ENCODE data around the gene EFHC1.

Gene EFHC1

GRCh38 chr6:52494298-52495072, 74.3 kb downstream of the EFHC1 start:
- Histone ChIP-seq H3K27ac (ENCODE audit: low read depth, low read length) (no peak overlapping the region), H3K4me2 (ENCODE audit: low read length) (no peak overlapping the region), H3K9me2 (replicated peaks; ENCODE audit: control insufficient read depth, low read length) (no peaks in the 10 kb centered on the region), H4K20me1 (ENCODE audit: control insufficient read depth, insufficient read depth, low read depth, low read length) (no peaks in the 10 kb centered on the region), H3K79me2 (ENCODE audit: control insufficient read depth, low read length) (no peaks in the 10 kb centered on the region), H3K27me3 (ENCODE audit: control insufficient read depth, low read length) (0 out of 2 replicates have a peak, but pooled peaks cover 3% of the 10 kb centered on the region), H3K36me3 (ENCODE audit: control insufficient read depth, low read length) (peaks cover 5% of the 10 kb centered on the region; the same call in 1 of the 2 replicates), H3K9me3 (ENCODE audit: control insufficient read depth, insufficient read depth, low read length) (no peaks in the 10 kb centered on the region), H3K4me3 (ENCODE audit: low read length) (no peak overlapping the region), H3F3A (ENCODE audit: control insufficient read depth, insufficient read depth) (no peaks in the 10 kb centered on the region), H3K4me1 (ENCODE audit: control insufficient read depth, low read length) (peaks cover 23% of the 10 kb centered on the region)
- TF ChIP-seq EZH2phosphoT487 (IDR thresholded peaks at IDR 0.05; ENCODE audit: borderline replicate concordance, low read length) (no peak), CTCF (IDR thresholded peaks at IDR 0.05; ENCODE audit: low read depth, low read length, poor library complexity, severe bottlenecking) (no peak)

- Histone ChIP-seq H3K4me2 (ENCODE audit: low read length) (no peak overlapping the region), H3K27ac (ENCODE audit: low read depth, low read length) (no peak overlapping the region), H3K9me3 (ENCODE audit: control insufficient read depth, insufficient read depth, low read length) (no peaks in the 10 kb centered on the region), H3K27me3 (ENCODE audit: control insufficient read depth, low read length) (0 out of 2 replicates have a peak, but pooled peaks cover 3% of the 10 kb centered on the region), H3F3A (ENCODE audit: control insufficient read depth, insufficient read depth) (no peaks in the 10 kb centered on the region), H3K9me2 (replicated peaks; ENCODE audit: control insufficient read depth, low read length) (no peaks in the 10 kb centered on the region), H4K20me1 (ENCODE audit: control insufficient read depth, insufficient read depth, low read depth, low read length) (no peaks in the 10 kb centered on the region), H3K79me2 (ENCODE audit: control insufficient read depth, low read length) (no peaks in the 10 kb centered on the region), H3K36me3 (ENCODE audit: control insufficient read depth, low read length) (peaks cover 5% of the 10 kb centered on the region; the same call in 1 of the 2 replicates), H3K4me3 (ENCODE audit: low read length) (no peak overlapping the region), H3K4me1 (ENCODE audit: control insufficient read depth, low read length) (peaks cover 29% of the 10 kb centered on the region)
- no peak for TF ChIP-seq EZH2phosphoT487 (IDR thresholded peaks at IDR 0.05; ENCODE audit: borderline replicate concordance, low read length)
- no peak for TF ChIP-seq CTCF (IDR thresholded peaks at IDR 0.05; ENCODE audit: low read depth, low read length, poor library complexity, severe bottlenecking)
Measured at GRCh38 chr6:52495922-52496321, 75.8 kb downstream of the EFHC1 start.

GRCh38 chr6:52496631-52497030, 76.5 kb downstream of the EFHC1 start:
- Histone ChIP-seq H3K4me1 (ENCODE audit: control insufficient read depth, low read length) (peaks cover 29% of the 10 kb centered on the region), H3K27ac (ENCODE audit: low read depth, low read length) (no peak overlapping the region), H3K4me3 (ENCODE audit: low read length) (no peak overlapping the region), H4K20me1 (ENCODE audit: control insufficient read depth, insufficient read depth, low read depth, low read length) (no peaks in the 10 kb centered on the region), H3K9me3 (ENCODE audit: control insufficient read depth, insufficient read depth, low read length) (no peaks in the 10 kb centered on the region), H3F3A (ENCODE audit: control insufficient read depth, insufficient read depth) (no peaks in the 10 kb centered on the region), H3K4me2 (ENCODE audit: low read length) (no peak overlapping the region), H3K27me3 (ENCODE audit: control insufficient read depth, low read length) (0 out of 2 replicates have a peak, but pooled peaks cover 3% of the 10 kb centered on the region), H3K36me3 (ENCODE audit: control insufficient read depth, low read length) (peaks cover 5% of the 10 kb centered on the region; the same call in 1 of the 2 replicates), H3K79me2 (ENCODE audit: control insufficient read depth, low read length) (no peaks in the 10 kb centered on the region), H3K9me2 (replicated peaks; ENCODE audit: control insufficient read depth, low read length) (no peaks in the 10 kb centered on the region)
- TF ChIP-seq EZH2phosphoT487 (IDR thresholded peaks at IDR 0.05; ENCODE audit: borderline replicate concordance, low read length) (no peak), CTCF (IDR thresholded peaks at IDR 0.05; ENCODE audit: low read depth, low read length, poor library complexity, severe bottlenecking) (no peak)

Data from DOHH2 (cell line).